DND-41 (cell line): Measurements from ENCODE around the gene PRKAR1A.

Source experiments
- CTCF ChIP-seq: IDR thresholded peaks from 2 replicates; pipeline ENCODE4 v1.5.1; 2012; ENCODE audit warnings: borderline replicate concordance, low read length, moderate library complexity, mild to moderate bottlenecking; ENCODE audit not compliant: poor library complexity, severe bottlenecking; ENCODE audit errors: extremely low read depth
- EZH2 ChIP-seq: IDR thresholded peaks from 3 replicates; pipeline ENCODE4 v1.6.1; 2012; ENCODE audit warnings: borderline replicate concordance, low read depth, mild to moderate bottlenecking, moderate library complexity, low read length, inconsistent platforms; ENCODE audit not compliant: severe bottlenecking

GRCh38 chr17:68598545-68598961 is 86.3 kb downstream of the PRKAR1A start:
- TF ChIP-seq CTCF, result no peak
- TF ChIP-seq EZH2, result no peak
